Measurements from ENCODE around the gene SPDYE8.
"Not testable (repeated sequence)": the region's sequence is repeated elsewhere in the genome, so short reads cannot be mapped to it uniquely, and the experiment has no call there.

Gene SPDYE8

DNA sequence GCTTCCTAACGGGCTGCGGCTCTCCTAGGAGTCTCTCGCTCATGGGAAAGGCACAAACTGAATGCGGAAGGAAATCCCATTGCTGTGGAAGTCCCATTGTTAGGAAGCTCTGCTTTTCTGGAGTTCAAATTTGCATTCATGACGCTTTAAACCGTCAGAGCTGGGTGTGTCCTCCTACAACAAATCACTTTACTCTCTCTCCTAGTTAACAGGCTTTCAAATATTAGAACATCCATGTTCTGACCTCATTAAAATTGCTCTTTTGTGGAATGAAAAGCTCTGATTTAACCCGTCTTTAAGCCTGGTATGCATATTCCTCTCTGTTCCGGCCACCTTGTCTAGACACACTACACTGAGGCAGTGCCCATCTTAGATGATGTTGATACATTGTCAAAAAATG, at the start of gene SPDYE8:
SPDYE8 (minus strand) TSS at position 101 of the 400 bp plus-strand sequence. CDS start 1,800 bp downstream, outside the sequence.
- not testable (repeated sequence) for H3K36me3 ChIP-seq (ENCODE audit: control insufficient read depth in 2 of 2, insufficient read depth in 2 of 2, low read length in 2 of 2); H3K9ac ChIP-seq (ENCODE audit: low read length in 2 of 2); H3K4me1 ChIP-seq (ENCODE audit: control insufficient read depth, insufficient read depth, low read length); H3K4me3 ChIP-seq (ENCODE audit: low read length in 2 of 2); H3K9me3 ChIP-seq (ENCODE audit: control insufficient read depth in 2 of 2, low read length in 2 of 2); H3K27ac ChIP-seq (ENCODE audit: low read length); H3K27me3 ChIP-seq (ENCODE audit: control insufficient read depth in 1 of 2, insufficient read depth in 2 of 2, low read length in 2 of 2)

DNA sequence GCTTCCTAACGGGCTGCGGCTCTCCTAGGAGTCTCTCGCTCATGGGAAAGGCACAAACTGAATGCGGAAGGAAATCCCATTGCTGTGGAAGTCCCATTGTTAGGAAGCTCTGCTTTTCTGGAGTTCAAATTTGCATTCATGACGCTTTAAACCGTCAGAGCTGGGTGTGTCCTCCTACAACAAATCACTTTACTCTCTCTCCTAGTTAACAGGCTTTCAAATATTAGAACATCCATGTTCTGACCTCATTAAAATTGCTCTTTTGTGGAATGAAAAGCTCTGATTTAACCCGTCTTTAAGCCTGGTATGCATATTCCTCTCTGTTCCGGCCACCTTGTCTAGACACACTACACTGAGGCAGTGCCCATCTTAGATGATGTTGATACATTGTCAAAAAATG, 28.2 kb upstream of the SPDYE8 start, which contains the start of gene SPDYE11:
SPDYE11 (minus strand) TSS at position 101 of the 400 bp plus-strand sequence. CDS start 1,800 bp downstream, outside the sequence.
- not testable (repeated sequence) for H3K4me3 ChIP-seq (ENCODE audit: low read length in 2 of 2); H3K9me3 ChIP-seq (ENCODE audit: control insufficient read depth in 2 of 2, low read length in 2 of 2); H3K27ac ChIP-seq (ENCODE audit: low read length); H3K27me3 ChIP-seq (ENCODE audit: control insufficient read depth in 1 of 2, insufficient read depth in 2 of 2, low read length in 2 of 2); H3K36me3 ChIP-seq (ENCODE audit: control insufficient read depth in 2 of 2, insufficient read depth in 2 of 2, low read length in 2 of 2); H3K4me1 ChIP-seq (ENCODE audit: control insufficient read depth, insufficient read depth, low read length); H3K9ac ChIP-seq (ENCODE audit: low read length in 2 of 2)

DNA sequence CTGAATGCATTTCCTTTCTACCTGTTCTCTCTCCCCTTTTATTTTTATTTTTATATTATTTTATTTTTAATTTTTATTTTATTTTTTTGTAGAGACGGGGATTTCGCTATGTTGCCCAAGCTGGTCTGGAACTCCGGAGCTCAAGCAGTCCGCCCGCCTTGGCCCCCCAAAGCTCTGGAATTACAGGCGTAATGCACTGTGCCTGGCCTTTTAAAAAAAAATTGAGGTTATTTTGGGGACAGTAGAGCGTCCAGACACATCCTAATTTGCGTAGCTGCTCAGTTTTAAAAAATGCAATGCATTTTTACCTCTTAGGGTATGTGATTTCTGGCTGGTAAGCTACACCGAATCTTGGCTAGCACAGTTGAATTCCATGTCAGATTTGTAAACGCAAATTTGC, 23.1 kb downstream of the SPDYE8 start:
- H3K27me3 ChIP-seq (ENCODE audit: control insufficient read depth in 1 of 2, insufficient read depth in 2 of 2, low read length in 2 of 2); H3K4me3 ChIP-seq (ENCODE audit: low read length in 2 of 2); H3K9ac ChIP-seq (ENCODE audit: low read length in 2 of 2); H3K36me3 ChIP-seq (ENCODE audit: control insufficient read depth in 2 of 2, insufficient read depth in 2 of 2, low read length in 2 of 2); H3K4me1 ChIP-seq (ENCODE audit: control insufficient read depth, insufficient read depth, low read length); H3K27ac ChIP-seq (ENCODE audit: low read length); H3K9me3 ChIP-seq (ENCODE audit: control insufficient read depth in 2 of 2, low read length in 2 of 2): not testable (repeated sequence)

DNA sequence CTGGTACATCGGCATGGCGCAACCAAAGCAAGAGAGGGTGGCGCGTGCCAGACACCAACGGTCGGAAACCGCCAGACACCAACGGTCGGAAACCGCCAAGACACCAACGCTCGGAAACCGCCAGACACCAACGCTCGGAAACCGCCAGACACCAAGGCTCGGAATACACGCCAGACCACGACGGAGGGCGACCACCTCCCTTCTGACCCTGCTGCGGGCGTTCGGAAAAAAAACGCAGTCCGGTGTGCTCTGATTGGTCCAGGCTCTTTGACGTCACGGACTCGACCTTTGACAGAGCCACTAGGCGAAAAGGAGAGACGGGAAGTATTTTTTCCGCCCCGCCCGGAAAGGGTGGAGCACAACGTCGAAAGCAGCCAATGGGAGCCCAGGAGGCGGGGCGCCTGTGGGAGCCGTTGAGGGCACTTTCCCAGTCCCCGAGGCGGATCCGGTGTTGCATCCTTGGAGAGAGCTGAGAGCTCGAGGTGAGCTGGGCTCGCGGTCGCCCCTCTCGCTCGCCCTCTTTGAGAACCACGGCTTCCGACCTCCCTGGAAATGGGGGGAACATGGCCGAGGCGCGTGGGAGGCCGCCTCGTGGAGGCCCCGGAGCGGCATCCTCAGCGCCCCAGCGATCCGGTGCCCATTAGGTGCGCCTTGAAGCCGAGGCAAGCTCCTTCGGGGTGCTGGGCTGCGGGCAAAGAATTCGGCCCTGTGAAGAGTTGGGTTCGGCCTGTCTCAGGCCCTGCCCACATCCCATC, 23.7 kb downstream of the SPDYE8 start:
- Histone ChIP-seq H3K9ac (ENCODE audit: low read length in 2 of 2) (peak overlapping the region; percentile 38 to 72), H3K4me3 (ENCODE audit: low read length in 2 of 2) (peak overlapping the region; percentile 59 to 78), H3K27ac (ENCODE audit: low read length) (peak overlapping the region; percentile 71)
- H3K9me3 ChIP-seq (ENCODE audit: control insufficient read depth in 2 of 2, low read length in 2 of 2); H3K4me1 ChIP-seq (ENCODE audit: control insufficient read depth, insufficient read depth, low read length); H3K27me3 ChIP-seq (ENCODE audit: control insufficient read depth in 1 of 2, insufficient read depth in 2 of 2, low read length in 2 of 2); H3K36me3 ChIP-seq (ENCODE audit: control insufficient read depth in 2 of 2, insufficient read depth in 2 of 2, low read length in 2 of 2): not testable (repeated sequence)

GRCh38 chr7:73005356-73005692, 24.2 kb downstream of the SPDYE8 start:
- H3K9me3 ChIP-seq (ENCODE audit: control insufficient read depth in 2 of 2, low read length in 2 of 2): not testable (repeated sequence)
- H3K9ac ChIP-seq (ENCODE audit: low read length in 2 of 2): peak overlapping the region; percentile 38 to 72
- H3K27ac ChIP-seq (ENCODE audit: low read length): peak overlapping the region; percentile 71

DNA sequence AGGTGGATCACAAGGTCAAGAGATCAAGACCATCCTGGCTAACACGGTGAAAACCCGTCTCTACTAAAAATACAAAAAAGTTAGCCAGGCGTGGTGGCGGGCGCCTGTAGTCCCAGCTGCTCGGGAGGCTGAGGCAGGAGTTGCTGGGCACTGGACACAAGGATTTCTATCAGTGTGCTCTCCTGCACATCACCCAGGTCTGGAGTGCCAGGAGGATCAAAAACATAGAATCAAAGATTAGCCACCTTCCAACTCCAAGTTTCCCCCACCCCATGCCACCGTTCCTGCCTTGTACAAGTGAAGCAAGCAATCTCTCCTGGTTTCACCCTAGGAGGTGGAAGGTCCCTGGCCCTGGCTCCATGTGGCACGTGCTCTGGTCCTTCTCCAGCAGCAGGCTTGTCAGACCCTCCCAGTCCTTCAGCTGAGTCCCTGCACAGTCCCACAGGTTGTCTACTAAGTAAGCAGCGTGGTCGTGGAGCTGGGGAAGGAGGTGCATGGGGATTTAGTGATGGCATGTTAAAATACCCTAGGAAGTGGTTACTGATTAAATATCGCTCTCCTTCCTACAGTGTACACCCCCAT, 31.6 kb downstream of the SPDYE8 start:
- H3K9me3 ChIP-seq (ENCODE audit: control insufficient read depth in 2 of 2, low read length in 2 of 2); H3K4me3 ChIP-seq (ENCODE audit: low read length in 2 of 2); H3K36me3 ChIP-seq (ENCODE audit: control insufficient read depth in 2 of 2, insufficient read depth in 2 of 2, low read length in 2 of 2); H3K27me3 ChIP-seq (ENCODE audit: control insufficient read depth in 1 of 2, insufficient read depth in 2 of 2, low read length in 2 of 2); H3K27ac ChIP-seq (ENCODE audit: low read length); H3K4me1 ChIP-seq (ENCODE audit: control insufficient read depth, insufficient read depth, low read length); H3K9ac ChIP-seq (ENCODE audit: low read length in 2 of 2): not testable (repeated sequence)

More at GRCh38 chr7:73005356-73005692, 24.2 kb downstream of the SPDYE8 start:
- not testable (repeated sequence) for H3K36me3 ChIP-seq (ENCODE audit: control insufficient read depth in 2 of 2, insufficient read depth in 2 of 2, low read length in 2 of 2); H3K27me3 ChIP-seq (ENCODE audit: control insufficient read depth in 1 of 2, insufficient read depth in 2 of 2, low read length in 2 of 2); H3K4me1 ChIP-seq (ENCODE audit: control insufficient read depth, insufficient read depth, low read length)
- peak overlapping the region; percentile 59 to 78 for H3K4me3 ChIP-seq (ENCODE audit: low read length in 2 of 2)

GRCh38 chr7:72997447-72997846, 32.1 kb downstream of the SPDYE8 start:
- H3K27ac ChIP-seq (ENCODE audit: low read length); H3K4me1 ChIP-seq (ENCODE audit: control insufficient read depth, insufficient read depth, low read length); H3K36me3 ChIP-seq (ENCODE audit: control insufficient read depth in 2 of 2, insufficient read depth in 2 of 2, low read length in 2 of 2); H3K9ac ChIP-seq (ENCODE audit: low read length in 2 of 2); H3K4me3 ChIP-seq (ENCODE audit: low read length in 2 of 2); H3K27me3 ChIP-seq (ENCODE audit: control insufficient read depth in 1 of 2, insufficient read depth in 2 of 2, low read length in 2 of 2); H3K9me3 ChIP-seq (ENCODE audit: control insufficient read depth in 2 of 2, low read length in 2 of 2): not testable (repeated sequence)

- H3K9me3 ChIP-seq (ENCODE audit: control insufficient read depth in 2 of 2, low read length in 2 of 2); H3K36me3 ChIP-seq (ENCODE audit: control insufficient read depth in 2 of 2, insufficient read depth in 2 of 2, low read length in 2 of 2); H3K4me1 ChIP-seq (ENCODE audit: control insufficient read depth, insufficient read depth, low read length); H3K27ac ChIP-seq (ENCODE audit: low read length); H3K4me3 ChIP-seq (ENCODE audit: low read length in 2 of 2); H3K27me3 ChIP-seq (ENCODE audit: control insufficient read depth in 1 of 2, insufficient read depth in 2 of 2, low read length in 2 of 2); H3K9ac ChIP-seq (ENCODE audit: low read length in 2 of 2): not testable (repeated sequence)
Measured at GRCh38 chr7:72995484-72995883, 34.1 kb downstream of the SPDYE8 start.

GRCh38 chr7:72990146-72990913, 39.2 kb downstream of the SPDYE8 start:
- H3K27me3 ChIP-seq (ENCODE audit: control insufficient read depth in 1 of 2, insufficient read depth in 2 of 2, low read length in 2 of 2); H3K9me3 ChIP-seq (ENCODE audit: control insufficient read depth in 2 of 2, low read length in 2 of 2); H3K36me3 ChIP-seq (ENCODE audit: control insufficient read depth in 2 of 2, insufficient read depth in 2 of 2, low read length in 2 of 2); H3K27ac ChIP-seq (ENCODE audit: low read length); H3K4me3 ChIP-seq (ENCODE audit: low read length in 2 of 2); H3K4me1 ChIP-seq (ENCODE audit: control insufficient read depth, insufficient read depth, low read length); H3K9ac ChIP-seq (ENCODE audit: low read length in 2 of 2): not testable (repeated sequence)

GRCh38 chr7:72982084-72982483, 47.5 kb downstream of the SPDYE8 start:
- not testable (repeated sequence) for H3K27me3 ChIP-seq (ENCODE audit: control insufficient read depth in 1 of 2, insufficient read depth in 2 of 2, low read length in 2 of 2); H3K36me3 ChIP-seq (ENCODE audit: control insufficient read depth in 2 of 2, insufficient read depth in 2 of 2, low read length in 2 of 2); H3K27ac ChIP-seq (ENCODE audit: low read length); H3K9ac ChIP-seq (ENCODE audit: low read length in 2 of 2); H3K4me1 ChIP-seq (ENCODE audit: control insufficient read depth, insufficient read depth, low read length); H3K9me3 ChIP-seq (ENCODE audit: control insufficient read depth in 2 of 2, low read length in 2 of 2); H3K4me3 ChIP-seq (ENCODE audit: low read length in 2 of 2)

DNA sequence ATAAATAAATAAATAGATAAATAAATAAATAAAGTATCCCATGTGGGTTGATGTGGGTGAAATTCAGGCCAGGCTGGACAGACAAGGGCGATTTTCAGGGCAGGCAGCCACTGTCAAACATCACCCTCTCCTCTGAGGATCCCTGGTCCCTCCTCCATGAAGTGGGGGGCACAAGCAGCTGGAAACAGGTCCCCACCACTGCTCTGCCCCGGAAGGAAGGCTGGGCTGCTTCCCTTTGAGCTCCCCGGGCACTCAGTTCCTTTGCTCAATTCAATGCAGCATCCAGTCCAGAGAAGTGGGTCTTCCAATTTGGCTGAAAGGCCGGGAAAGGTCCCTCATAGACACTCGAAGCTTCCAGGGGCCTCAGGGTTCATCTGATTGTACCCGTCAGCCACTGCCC, 49.2 kb downstream of the SPDYE8 start:
- not testable (repeated sequence) for H3K27me3 ChIP-seq (ENCODE audit: control insufficient read depth in 1 of 2, insufficient read depth in 2 of 2, low read length in 2 of 2); H3K27ac ChIP-seq (ENCODE audit: low read length); H3K4me1 ChIP-seq (ENCODE audit: control insufficient read depth, insufficient read depth, low read length); H3K9me3 ChIP-seq (ENCODE audit: control insufficient read depth in 2 of 2, low read length in 2 of 2); H3K36me3 ChIP-seq (ENCODE audit: control insufficient read depth in 2 of 2, insufficient read depth in 2 of 2, low read length in 2 of 2); H3K4me3 ChIP-seq (ENCODE audit: low read length in 2 of 2); H3K9ac ChIP-seq (ENCODE audit: low read length in 2 of 2)
